SK-N-MC (cell line): ENCODE measurements around the gene TTC6.

Source experiments
- DNase-seq: peaks from one replicate; pipeline ENCODE4 v3.0.0-alpha.2; 2011; ENCODE audit warnings: low read depth, low spot score
- H3K27ac ChIP-seq: fragments of 200-600 bp; sonication (generic); 2 replicates; pipeline ENCODE4 v1.5.1; 2016; ENCODE audit warnings: mixed run types
- H3K36me3 ChIP-seq: fragments of 200-600 bp; sonication (generic); 2 replicates; pipeline ENCODE4 v1.6.1; 2017; ENCODE audit warnings: antibody characterized with exemption, low read length, mixed read lengths; ENCODE audit not compliant: insufficient read depth
- H3K4me3 ChIP-seq: fragments of 200-600 bp; sonication (generic); 2 replicates; pipeline ENCODE4 v1.5.1; 2016
- H3K9ac ChIP-seq: fragments of 200-600 bp; sonication (generic); 2 replicates; pipeline ENCODE4 v1.8.0; 2017; ENCODE audit warnings: mixed run types, mixed read lengths; ENCODE audit not compliant: insufficient read length
- H3K9me3 ChIP-seq: fragments of 200-600 bp; sonication (generic); 2 replicates; pipeline ENCODE4 v1.6.1; 2017; ENCODE audit warnings: low read depth, mild to moderate bottlenecking, antibody characterized with exemption, low read length, moderate library complexity, mixed read lengths
- EZH2 ChIP-seq: fragments of 200-600 bp; sonication (generic); IDR thresholded peaks from one replicate; pipeline ENCODE4 v1.6.1; 2017; ENCODE audit warnings: antibody characterized with exemption
- FOXP2 ChIP-seq: optimal IDR thresholded peaks from 2 replicates; pipeline ENCODE3; 2011; ENCODE audit warnings: mild to moderate bottlenecking, moderate library complexity; ENCODE audit not compliant: insufficient read depth; ENCODE audit errors: extremely low read length, control extremely low read depth
- POLR2AphosphoS5 ChIP-seq: IDR thresholded peaks from 2 replicates; pipeline ENCODE4 v1.6.1; 2012; ENCODE audit warnings: mild to moderate bottlenecking, low read depth, low read length, borderline replicate concordance

The TTC6 gene

GRCh38 chr14:37593511-37594237 lies 1.8 kb upstream of the TTC6 start:
- peaks cover 11% of the 10 kb centered on the region for H3K36me3 ChIP-seq
- H3K9ac ChIP-seq, result peak overlapping the region; percentile 74
- peak overlapping the region; percentile 90 for H3K4me3 ChIP-seq
- no peak overlapping the region for H3K27ac ChIP-seq
- no peaks in the 10 kb centered on the region for H3K9me3 ChIP-seq
- TF ChIP-seq POLR2AphosphoS5, result no peak
- TF ChIP-seq EZH2, result no peak
- TF ChIP-seq FOXP2, result no peak
- no peak for DNase-seq

GRCh38 chr14:37594238-37594970 lies 1.0 kb upstream of the TTC6 start:
- Histone ChIP-seq H3K36me3 (peaks cover 11% of the 10 kb centered on the region), H3K9me3 (no peaks in the 10 kb centered on the region), H3K9ac (peak overlapping the region; percentile 74), H3K4me3 (peak overlapping the region; percentile 90), H3K27ac (peak overlapping the region; percentile 74)
- TF ChIP-seq EZH2 (no peak), FOXP2 (no peak), POLR2AphosphoS5 (no peak; the same call in 1 of the 2 replicates)
- DNase-seq, result peak; percentile 78

- Histone ChIP-seq H3K9me3 (no peaks in the 10 kb centered on the region), H3K9ac (peak overlapping the region; percentile 58), H3K4me3 (peak overlapping the region; percentile 90), H3K27ac (no peak overlapping the region), H3K36me3 (peaks cover 8% of the 10 kb centered on the region; the same call in 1 of the 2 replicates)
- DNase-seq, result no peak
- TF ChIP-seq POLR2AphosphoS5 (no peak), EZH2 (no peak), FOXP2 (no peak)
Measured at GRCh38 chr14:37595809-37596621, 586 bp downstream of the TTC6 start.

GRCh38 chr14:37596790-37597472 lies 1.5 kb downstream of the TTC6 start:
- Histone ChIP-seq H3K36me3 (peaks cover 2% of the 10 kb centered on the region; the same call in 1 of the 2 replicates), H3K27ac (peak overlapping the region; percentile 62; the same call in 1 of the 2 replicates), H3K9me3 (no peaks in the 10 kb centered on the region), H3K4me3 (peak overlapping the region; percentile 90), H3K9ac (no peak overlapping the region)
- TF ChIP-seq EZH2, result no peak
- TF ChIP-seq POLR2AphosphoS5, result no peak
- no peak for TF ChIP-seq FOXP2
- DNase-seq, result no peak

- H3K9me3 ChIP-seq, result no peaks in the 10 kb centered on the region
- H3K9ac ChIP-seq, result no peak overlapping the region
- H3K4me3 ChIP-seq, result no peak overlapping the region
- no peak for DNase-seq
- TF ChIP-seq POLR2AphosphoS5 (no peak), EZH2 (no peak), FOXP2 (no peak)
- no peaks in the 10 kb centered on the region for H3K36me3 ChIP-seq
- no peak overlapping the region for H3K27ac ChIP-seq
Measured at GRCh38 chr14:37597538-37597913, 2.1 kb downstream of the TTC6 start.

DNA sequence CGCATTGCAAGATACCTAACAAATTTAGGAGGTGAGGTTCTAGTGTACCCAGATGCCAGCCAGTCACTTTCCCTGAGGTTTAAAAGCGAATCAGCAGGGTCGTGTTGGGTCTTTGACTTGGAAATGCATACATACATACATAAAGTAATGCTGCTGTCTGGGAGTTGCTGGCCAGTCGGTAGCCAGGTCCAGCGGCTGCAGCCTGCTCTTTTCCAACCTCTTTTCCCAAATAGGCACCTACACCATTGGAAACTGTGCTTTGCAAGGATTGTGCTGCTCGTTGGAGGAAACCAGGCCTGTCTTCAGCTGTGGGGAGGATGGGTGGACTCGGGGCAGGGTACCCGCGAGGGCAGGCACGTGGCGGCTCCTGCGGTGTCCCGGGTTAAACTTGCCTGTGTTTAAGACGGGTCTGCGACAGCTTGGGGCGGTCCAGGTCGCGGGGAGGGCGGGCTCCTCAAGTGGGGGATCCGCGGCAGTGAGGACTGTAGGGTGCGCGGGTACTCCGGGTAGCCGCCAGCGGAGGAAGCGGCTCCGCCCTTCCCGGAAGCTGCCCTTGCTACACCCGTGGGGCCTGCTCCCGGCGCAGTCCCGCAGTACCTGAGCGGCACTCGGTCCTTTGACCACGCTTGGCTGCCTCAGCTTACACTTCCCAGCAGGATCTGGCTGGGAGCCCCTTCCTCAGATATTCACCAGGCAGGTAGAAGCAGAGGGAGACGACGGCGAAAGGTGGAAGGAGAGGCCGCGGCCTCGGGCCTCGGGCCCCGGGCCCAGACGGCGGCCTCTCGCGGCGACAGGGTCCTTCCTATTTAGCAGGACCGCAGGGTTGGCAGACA lies 2.7 kb downstream of the TTC6 start:
- Histone ChIP-seq H3K27ac (no peak overlapping the region), H3K36me3 (no peaks in the 10 kb centered on the region), H3K9me3 (no peaks in the 10 kb centered on the region), H3K9ac (no peak overlapping the region), H3K4me3 (no peak overlapping the region)
- no peak for TF ChIP-seq FOXP2
- TF ChIP-seq EZH2, result no peak
- TF ChIP-seq POLR2AphosphoS5, result no peak
- DNase-seq, result no peak
